CD1c-positive myeloid dendritic cell (primary cell): ENCODE data around the gene CNKSR2.

Source experiments
- DNase-seq: peaks from one replicate; pipeline ENCODE4 v3.0.0-alpha.2; 2016; ENCODE audit errors: extremely low spot score

Gene CNKSR2

GRCh38 chrX:21374163-21374993 is at the start of gene CNKSR2:
Gene CNKSR2 (plus strand): TSS chrX:21374418. CDS start chrX:21374898, 480 bp downstream.
- peak; percentile 14 for DNase-seq

- DNase-seq = no peak
These were observed 19.5 kb upstream of the CNKSR2 start for GRCh38 chrX:21354725-21355124.

GRCh38 chrX:21355831-21356230 is 18.4 kb upstream of the CNKSR2 start:
- DNase-seq = no peak

GRCh38 chrX:21369613-21370012 is 4.6 kb upstream of the CNKSR2 start:
- no peak for DNase-seq

- DNase-seq = no peak
These were observed 1.2 kb upstream of the CNKSR2 start for GRCh38 chrX:21373001-21373400.

- DNase-seq = no peak
These were observed 518 bp upstream of the CNKSR2 start for GRCh38 chrX:21373637-21374162.

- DNase-seq = no peak
These were observed 933 bp downstream of the CNKSR2 start for GRCh38 chrX:21374994-21375707.

GRCh38 chrX:21375708-21376009 is 1.4 kb downstream of the CNKSR2 start:
- DNase-seq = no peak

GRCh38 chrX:21376636-21377035 is 2.4 kb downstream of the CNKSR2 start:
- no peak for DNase-seq

- DNase-seq = no peak
These were observed 5.8 kb downstream of the CNKSR2 start for GRCh38 chrX:21379991-21380390.

- DNase-seq = no peak
These were observed 8.5 kb downstream of the CNKSR2 start for GRCh38 chrX:21382715-21383114.

GRCh38 chrX:21383546-21383945 is 9.3 kb downstream of the CNKSR2 start:
- DNase-seq = no peak

GRCh38 chrX:21384178-21384577 is 10.0 kb downstream of the CNKSR2 start:
- DNase-seq = no peak

GRCh38 chrX:21394792-21395191 is 20.6 kb downstream of the CNKSR2 start:
- DNase-seq = no peak

- no peak for DNase-seq
These were observed 24.2 kb downstream of the CNKSR2 start for GRCh38 chrX:21398426-21398825.

- no peak for DNase-seq
These were observed 26.3 kb downstream of the CNKSR2 start for GRCh38 chrX:21400408-21401121.

- no peak for DNase-seq
These were observed 34.1 kb downstream of the CNKSR2 start for GRCh38 chrX:21408307-21408706.

GRCh38 chrX:21408788-21409187 is 34.6 kb downstream of the CNKSR2 start:
- no peak for DNase-seq

GRCh38 chrX:21412029-21412428 is 37.8 kb downstream of the CNKSR2 start:
- DNase-seq = no peak

GRCh38 chrX:21412883-21413282 is 38.7 kb downstream of the CNKSR2 start:
- DNase-seq = no peak

GRCh38 chrX:21427086-21427485 is 52.9 kb downstream of the CNKSR2 start:
- DNase-seq = no peak

- no peak for DNase-seq
These were observed 62.8 kb downstream of the CNKSR2 start for GRCh38 chrX:21437036-21437435.
